RPMI8226 (cell line): Measurements from ENCODE around the gene ALK.

Experiments used
- DNase-seq: peaks from one replicate; pipeline ENCODE4 v3.0.0-alpha.2; 2015

Gene ALK

DNA sequence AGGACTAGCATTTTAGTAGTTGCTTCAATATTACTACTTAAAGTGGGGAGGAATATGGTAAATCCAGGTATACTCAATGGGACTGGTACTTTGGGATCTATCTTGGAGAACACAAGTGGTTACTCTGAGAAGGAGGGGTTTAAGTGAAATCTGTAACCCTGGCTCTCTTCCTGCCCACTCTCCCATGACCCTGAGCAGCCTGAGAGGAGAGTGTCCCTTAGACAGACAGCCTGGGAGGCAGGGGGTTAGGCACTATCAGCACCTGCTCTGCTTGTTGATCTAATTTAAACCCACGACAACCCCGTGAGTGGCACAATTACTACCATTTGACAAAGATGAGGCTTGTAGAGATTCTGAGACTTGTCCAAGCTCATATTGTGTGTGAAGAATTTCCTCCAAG, 395.5 kb downstream of the ALK start:
- DNase-seq, result no peak

DNA sequence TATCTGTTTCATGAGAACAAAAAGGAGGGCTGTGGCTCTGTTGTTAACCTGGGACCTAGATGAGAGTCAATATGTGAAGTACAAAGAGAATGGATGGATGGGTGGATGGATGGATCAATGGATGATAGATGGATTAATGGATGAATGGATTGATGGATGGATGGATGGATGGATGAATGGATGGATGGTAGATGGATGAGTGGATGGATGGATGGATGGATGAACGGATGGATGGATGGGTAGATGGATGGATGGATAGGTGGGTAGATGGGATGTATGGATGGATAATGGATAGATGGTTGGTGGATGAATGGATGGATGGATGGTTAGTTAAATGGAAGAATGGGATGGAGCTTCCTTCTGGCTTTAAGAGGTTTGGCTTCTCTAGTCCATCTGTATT, 396.7 kb downstream of the ALK start:
- DNase-seq, result no peak

DNA sequence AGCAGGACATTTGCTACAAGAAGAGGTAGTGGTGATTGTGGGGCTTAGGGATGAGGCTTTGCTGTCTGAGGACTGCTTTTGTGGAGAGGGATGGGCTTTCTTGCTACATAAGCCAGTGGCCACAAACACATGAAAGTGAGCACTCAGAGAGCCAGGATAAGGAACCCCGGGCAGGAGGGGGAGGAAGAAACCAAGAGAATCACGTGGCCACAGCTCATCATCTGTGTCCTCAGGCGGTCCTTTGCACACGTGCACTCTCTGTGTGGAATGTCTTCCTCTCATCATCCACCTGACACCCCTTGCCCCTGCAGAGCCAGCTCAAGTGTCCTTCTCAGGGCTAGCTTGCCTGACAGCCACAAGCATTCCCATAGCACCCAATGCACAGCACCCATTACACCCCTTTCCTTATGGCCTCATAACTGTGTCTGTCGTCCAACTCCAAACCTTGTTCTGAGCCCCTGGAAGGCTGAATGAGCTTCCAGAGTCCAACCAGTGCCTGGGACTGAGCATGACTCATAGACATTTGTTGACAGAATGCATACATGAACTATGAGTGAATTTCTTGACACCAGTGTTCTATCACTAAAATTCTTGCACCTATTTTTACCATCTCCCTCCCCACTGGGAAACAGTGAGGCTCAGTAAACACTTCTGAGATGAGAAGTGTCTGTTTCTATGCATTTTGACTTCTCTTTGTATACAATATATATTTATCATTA, 398.3 kb downstream of the ALK start:
- no peak for DNase-seq

DNA sequence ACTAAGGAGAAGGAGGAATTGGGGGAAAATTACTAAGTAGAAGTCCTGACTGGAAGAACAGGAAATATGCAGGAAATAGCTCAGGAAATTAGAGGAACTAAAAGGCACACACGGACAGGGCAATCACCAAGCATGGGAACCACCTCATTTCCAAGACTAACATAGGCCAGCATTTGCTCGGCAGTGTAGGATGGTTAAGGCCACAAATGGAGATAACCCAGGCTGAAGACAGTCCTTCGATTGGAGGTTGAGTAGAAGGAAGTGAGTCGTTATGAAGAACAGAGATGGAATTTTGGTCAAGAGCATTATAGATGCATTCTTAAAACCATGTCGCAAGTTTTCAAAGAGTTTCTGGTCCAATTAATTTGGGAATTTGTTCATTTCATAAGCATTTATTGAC, 401.4 kb downstream of the ALK start:
- DNase-seq, result no peak

DNA sequence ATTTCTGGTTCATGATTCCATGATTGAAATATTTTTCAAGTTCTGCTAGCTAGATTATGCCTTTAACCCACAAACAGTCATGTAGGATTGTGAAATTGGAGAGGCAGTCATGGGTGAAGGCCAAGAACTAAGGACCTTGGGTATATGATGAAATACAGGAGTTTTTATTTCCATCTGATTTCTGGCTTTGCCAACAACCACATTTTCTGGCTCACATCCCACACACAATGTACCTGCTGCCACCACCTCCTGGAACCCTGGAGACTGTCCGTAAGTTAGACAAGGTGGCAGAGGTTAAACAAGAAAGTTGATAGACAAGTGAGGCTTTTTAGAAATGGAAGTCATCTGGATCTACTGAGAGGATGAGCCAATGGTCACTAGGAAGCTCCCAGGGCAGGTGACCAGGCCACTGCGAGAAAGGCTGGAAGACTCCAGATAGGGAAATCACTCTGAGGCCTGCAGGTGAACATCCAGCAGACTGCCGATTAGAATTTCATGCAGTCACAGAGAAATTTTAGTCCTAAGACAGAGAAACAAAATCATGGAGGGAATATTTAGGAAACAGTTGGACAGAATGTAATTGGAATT, 402.0 kb downstream of the ALK start:
- DNase-seq, result no peak

DNA sequence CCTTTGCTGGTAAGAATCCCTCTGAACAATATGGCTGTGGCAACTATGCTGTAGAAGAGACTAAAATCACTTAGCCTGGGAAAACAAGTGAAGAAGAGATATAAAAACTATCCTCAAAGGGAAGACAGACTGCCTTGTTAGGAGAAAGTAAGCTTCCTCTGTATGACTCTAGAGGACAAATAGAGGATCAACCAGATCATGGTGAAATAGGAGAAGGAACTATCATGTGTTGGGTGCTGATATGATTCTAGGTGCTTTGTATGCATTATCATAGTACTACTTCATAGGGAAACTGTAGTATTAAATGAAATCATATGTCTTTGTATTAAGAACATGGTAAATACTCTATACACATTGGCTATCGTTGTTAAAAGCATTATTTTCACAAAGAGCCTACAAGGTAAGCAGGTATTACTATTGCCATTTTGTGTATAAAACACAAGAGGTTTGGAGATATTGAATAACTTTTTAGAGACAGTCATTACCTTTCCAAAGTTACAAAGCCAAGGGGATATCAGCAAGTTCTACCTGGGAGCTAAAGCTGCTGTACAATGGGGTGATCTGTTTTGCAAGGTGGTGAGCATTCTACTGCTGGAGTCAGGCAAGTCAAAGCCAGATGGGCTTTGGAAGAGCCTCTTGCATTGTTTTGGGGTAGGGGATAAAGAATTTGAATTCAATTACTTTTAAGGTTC, 402.6 kb downstream of the ALK start:
- no peak for DNase-seq

DNA sequence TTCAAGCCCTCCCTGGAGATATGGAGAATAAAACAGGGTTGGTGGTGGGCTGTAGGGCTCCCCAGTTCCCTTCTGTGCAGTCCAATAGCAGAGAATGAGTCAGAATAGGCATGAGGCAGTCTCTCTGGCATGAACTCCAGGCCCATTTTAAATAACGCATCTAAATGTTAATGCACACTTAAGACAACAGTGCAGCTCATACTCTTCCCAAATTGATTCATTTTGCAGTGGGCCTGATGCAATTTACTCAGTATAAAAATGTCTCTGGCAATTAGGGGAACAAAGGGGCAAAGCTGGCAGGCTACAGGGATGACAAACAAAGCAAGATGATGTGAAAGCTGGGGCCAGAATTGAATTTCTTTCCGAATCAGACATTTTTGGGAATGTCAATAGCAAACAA, 403.4 kb downstream of the ALK start:
- DNase-seq, result no peak

DNA sequence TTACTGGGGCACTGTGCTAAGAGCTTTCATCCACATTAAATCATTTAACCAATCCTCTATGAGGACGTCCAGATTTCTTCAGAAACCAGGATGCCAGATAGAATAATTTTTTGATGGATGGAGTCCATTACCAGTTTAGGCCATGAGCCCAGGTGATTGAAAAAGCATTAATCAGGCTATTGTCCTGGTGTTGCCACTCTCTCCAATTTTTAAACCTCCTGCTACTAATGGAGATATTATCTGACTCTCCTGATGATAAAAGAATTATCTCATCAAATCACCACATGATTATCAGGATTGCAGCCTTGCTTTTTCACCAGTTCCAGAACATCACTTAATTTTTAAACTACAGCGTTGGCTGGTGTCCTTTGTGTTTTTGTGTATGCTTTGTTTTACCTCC, 404.0 kb downstream of the ALK start:
- no peak for DNase-seq

DNA sequence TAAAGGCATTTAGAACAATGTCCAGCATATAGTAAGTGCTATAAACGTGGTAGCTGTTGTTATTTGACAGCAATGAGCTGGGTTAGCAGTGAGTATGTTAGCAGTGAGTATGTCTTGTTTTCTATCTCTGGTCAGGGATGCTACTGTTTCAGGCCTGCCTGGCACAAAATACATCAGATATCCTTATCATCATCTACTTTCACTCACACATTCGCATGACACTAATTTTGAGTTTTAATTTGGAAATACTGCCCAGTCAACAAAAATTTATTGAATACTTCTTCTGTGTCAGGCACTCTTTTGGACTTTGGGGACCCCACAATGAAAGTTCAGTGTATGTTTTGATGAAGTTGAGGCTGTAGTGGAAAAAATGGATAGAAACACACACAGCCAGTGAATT, 404.6 kb downstream of the ALK start:
- DNase-seq, result no peak

DNA sequence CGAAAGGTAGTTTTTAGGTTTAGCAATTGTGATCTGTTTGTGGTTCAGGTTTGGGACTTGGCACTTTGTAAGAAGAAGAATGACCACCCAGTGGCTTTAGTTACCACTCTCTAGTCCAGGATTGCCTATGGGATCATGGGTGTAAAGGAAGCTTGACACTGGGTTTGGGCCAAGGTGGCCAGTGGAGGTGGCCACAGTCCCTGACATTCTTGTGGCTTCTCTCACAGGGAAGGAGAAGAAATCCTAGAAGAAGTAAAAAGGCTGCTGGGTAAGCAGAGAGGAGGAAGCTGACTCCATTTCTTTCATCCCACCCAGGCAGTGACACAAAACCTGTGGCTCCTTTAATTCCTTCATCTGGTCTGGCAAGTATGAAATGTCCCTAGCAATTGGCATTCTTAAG, 411.5 kb downstream of the ALK start:
- no peak for DNase-seq

DNA sequence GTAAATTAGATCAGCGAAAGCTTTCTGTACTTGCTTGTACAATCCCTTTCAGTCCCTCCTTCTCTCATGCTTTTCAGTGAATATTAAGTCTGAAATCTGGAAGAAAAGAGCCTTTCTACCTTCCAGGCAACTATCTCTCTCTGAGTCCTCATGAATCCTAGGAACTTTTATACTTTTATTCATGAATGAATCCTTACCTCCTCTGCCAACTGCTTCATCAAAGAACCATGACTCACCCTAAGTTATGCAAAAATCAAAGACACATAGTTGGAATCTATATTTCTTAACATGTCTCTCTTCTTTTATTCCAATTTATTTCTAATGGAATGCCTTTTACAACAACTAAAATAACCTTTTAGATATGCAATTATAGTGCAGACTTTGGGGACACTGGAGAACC, 412.0 kb downstream of the ALK start:
- no peak for DNase-seq

DNA sequence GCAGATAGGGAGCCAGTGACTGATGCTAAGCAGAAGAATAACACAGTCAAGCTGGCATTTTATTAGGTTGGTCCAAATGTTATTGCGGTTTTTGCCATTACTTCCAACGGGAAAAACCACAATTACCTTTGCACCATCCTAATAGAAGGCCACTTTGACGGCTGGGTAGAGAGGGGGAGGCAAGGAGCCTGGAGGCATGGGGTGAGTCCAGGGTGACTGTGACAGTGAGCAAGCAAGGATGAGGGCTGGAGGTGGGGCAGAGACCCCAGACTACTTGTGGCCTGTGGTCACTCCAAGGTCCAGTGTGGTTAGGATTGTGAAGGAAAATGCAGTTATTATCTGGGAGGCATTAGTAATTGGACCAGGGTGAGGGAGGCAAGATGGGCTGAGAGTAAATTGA, 416.6 kb downstream of the ALK start:
- no peak for DNase-seq

DNA sequence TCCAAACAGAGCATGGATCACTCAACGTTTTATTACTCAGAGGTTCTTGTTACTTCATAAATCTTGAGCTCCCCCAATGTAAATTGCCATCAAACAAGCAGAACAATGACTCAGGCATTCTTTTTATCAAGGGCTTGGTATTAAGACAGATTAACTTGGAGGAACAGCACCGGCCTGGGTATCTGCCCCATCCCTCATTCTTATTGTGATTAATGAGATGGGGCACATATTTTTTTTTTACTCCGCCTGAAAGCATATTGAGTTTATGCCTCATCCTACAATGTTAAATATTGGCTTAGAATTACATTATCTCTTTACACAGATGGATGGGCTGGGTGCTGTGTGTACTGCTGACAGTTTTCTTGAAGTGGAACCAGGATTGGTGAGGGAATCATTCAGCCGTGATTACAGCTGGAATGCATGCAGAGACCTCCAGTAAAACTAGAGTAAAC, 418.9 kb downstream of the ALK start:
- DNase-seq, result no peak

DNA sequence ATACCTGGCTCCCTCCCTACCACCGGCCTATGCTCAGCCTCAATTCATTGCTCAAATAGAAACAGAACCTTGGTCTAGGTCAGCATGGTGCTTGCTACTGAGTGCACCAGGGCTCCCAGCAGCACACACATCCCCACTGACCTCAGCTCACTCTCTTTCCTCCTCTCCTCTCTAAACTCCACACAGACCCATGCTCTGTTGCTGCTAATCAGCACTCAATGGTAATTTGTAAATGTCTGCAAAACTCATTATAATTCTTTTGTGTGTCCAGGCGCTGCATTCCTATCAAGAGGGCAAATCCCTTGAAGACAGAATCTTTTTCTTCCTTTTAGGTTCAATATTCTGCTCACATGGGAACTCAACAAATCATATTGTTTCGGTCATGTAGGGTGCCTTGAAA, 424.0 kb downstream of the ALK start:
- DNase-seq, result no peak

DNA sequence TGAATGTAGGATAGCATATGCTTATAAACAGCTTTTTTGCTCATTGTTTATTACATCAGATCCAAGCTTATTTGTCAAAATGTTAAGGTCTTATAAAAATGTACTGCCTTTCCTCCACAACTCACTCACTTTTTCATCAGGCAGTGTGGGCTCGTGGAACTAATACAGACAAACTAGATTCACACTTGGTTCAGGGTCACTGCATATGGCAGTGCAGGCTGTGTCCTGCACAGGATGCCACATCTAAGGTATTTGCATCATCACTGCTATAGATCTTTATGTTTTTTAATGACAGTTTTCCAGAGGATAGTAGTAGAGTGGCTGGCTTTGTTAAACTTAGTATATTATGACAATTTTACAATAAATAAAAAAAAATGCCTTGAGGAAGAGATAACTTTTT, 425.2 kb downstream of the ALK start:
- no peak for DNase-seq

DNA sequence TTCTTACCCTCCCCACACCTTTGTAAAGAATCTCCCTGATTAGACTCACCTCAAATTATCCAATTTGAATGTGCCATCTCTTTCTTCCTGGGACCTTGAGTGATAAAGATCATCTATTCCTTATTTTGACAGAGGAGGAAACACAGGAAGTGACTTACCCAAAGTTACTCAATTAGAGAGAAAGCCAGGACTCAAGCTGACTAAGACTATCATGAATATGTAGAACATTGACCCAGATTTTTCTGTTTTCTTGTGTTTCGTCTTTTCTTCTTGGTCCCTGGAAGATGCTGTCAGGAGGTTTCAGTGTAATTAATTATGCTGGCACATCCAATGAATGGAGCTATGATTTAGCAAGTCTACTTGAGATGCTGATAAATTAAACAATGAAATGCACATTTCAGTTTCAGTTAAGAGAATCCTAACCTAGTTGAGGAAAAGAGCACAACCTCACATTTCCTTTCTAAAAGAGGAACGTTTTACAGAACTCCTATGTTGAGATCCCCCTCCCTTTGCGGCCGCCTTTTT, 425.8 kb downstream of the ALK start:
- DNase-seq, result no peak

DNA sequence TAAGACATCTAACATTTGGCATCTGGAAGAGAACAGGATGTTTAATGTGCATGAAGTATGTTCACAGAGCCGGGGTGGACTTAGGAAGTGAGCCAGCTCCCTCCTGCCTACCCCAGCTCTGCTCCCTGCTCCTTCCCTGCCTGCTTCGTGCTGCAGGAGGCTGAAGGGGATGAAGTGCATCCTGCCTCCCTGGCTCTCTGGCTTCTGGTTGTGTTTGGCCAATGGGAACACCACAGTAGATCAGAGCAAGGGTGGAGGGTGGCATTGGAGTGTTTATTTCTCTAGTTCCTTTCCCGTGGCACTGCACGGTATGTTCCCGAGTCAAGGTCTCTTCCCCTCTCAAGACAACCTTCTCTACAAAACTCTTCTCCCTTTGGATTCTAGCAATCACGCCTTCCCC, 426.3 kb downstream of the ALK start:
- no peak for DNase-seq

DNA sequence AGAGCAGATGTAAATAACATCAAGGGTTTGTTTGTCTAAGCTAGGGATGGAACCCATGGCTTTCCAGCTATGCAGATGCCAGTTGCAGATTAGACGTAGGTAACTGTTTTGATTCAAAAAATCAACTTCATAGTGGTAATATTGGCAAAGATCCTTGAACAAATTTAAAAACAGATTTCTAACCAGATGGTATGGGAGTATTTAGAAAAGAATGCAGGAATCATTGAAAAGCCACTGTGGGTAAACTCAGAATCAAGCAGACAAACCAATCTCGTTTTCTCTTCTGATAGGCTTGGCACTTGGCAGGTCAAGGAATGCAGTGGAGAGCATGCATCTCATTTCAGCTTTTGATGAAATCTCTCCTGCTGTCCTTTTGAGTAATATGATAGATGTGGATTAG, 428.7 kb downstream of the ALK start:
- DNase-seq, result no peak

DNA sequence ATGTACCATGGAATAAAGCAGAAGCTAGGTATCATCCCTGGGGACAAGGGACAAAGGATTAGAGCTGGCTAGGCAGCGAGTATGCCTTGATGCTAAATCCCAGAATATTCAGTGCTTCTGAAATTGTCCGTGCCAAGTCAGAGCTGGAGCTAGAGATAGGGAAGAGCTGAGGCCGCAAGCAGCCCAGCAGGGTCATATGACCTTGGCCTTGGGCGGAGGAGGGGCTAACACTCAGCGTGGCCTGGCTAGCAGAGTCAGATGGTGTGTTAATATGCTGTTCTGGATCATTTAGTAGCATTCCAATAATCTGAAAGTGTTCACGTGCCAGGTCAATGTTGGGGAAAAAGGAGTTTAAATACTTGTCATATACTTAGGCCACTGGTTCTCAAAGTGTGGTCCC, 431.3 kb downstream of the ALK start:
- DNase-seq, result no peak

DNA sequence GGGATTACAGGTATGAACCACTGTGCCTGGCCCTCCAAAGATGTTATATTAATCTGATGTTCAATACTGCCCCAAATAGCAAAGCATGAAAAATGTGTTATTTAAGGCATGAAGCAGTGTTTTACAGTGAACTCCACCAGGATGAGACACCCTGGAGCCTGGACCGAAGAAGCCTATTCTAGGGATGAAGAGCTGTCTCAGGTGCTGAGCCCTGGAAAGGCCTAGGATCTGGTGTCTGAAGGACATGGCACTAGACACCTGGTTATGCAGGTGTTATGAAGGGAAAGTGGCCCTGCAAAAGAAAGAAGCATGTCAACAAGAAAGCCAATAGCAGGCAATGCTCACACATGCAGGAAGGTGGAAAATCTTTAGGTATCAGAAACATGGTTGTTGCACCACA, 431.8 kb downstream of the ALK start:
- DNase-seq, result no peak

DNA sequence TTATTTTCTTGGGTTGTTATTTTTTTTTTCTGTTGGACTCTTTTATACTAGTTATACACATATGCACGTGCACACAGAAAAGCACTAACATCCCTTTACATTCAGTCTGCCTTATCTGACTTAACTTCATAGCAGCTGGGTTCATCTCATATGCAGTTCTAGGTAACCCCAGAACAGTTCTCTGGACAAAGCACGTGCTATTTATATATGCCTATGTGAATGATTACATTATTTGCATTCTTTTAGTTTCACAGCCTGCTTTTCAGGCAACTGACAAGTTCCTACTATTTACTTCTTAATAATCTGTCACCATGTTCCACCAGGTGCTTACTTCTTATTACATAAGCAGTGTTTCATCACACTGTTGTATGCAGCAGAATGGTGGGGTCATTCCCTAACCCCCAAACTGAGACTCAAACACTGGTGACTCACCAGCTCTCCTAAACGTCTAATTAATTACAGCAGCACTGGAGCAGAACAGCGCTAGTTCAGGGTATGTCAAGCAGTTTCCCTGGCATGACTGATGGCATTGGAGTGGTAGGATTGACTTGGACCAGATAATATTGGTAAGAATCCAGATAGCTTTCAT, 433.3 kb downstream of the ALK start:
- DNase-seq, result no peak

DNA sequence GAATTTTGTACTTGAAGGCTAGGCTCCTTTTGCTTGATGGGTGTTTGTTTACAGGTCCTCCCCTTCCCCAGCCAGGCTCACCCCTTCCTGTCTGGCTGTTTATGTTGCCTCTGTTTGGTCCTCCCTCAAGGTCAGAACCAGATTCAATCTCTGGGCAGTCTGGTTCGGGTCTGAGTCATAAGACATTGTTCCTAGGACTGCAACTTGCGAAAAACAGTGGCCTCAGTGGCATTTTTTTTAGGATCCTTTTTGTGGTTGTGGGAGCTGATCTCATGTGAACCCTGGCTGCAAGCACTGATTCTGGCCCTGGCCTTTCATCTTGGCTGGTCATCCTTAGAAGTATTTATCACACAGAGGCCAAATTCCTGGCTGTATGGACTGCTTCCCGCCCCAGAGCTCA, 435.8 kb downstream of the ALK start:
- DNase-seq, result no peak

DNA sequence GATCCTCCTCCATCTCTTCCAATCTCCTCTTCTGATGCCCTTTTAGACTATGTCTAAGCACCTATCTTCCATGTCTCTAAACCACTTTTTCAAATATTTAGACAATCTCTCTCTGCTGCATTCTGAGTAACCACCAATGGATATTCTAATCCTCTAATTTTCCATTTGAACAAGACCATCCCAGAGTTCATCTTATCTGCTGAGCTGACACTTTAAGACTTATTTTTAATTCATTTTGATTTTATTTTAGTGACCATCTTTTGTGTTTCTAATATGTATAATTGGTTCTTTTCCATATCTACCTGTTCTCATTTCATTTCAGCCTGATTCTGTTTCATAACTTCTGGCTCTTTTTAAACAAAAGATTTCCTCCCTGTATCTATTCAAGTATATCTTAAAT, 436.3 kb downstream of the ALK start:
- DNase-seq, result no peak

DNA sequence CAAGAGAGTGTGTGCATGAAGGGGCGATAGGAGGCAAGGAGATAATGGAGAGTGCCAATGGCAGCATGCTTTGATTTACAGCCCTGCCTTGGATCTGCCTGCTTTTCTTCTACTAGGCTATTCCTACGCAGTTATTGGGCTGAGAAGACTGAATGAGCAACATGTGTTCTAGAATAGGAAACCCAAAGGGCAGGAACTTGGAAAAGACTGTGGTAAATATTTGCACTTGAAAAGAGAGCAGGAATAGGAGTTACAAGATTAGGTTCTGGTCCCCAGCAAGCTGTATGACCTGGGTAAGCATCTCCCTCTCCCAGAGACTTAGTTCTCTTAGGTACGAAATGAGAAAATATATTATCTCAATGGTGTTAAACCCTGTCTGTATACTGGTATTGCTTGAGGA, 438.5 kb downstream of the ALK start:
- DNase-seq, result no peak
